Astrocyte (in vitro differentiated cells and primary cell): ENCODE measurements around the gene SRSF5. TPM values are rescaled to one million over a fixed set of nuclear protein-coding genes. Genes with fewer than 3 reads are reported as not detected.

ENCODE experiments used
- DNase-seq: peaks from one replicate; pipeline ENCODE4 v3.0.0-alpha.2; 2010; ENCODE audit warnings: low read depth
- FAIRE-seq: peaks from 2 replicates; lab custom pipeline; 2011; peaks lifted over from hg19 to GRCh38; lab: Jason Lieb, UNC
- H2AFZ ChIP-seq: 2 replicates; pipeline ENCODE4 v1.6.0; 2012; ENCODE audit warnings: low read depth, low read length, inconsistent platforms
- H3K27ac ChIP-seq: 2 replicates; pipeline ENCODE4 v1.5.1; 2011; ENCODE audit warnings: low read depth, low read length, inconsistent platforms
- H3K27me3 ChIP-seq: 2 replicates; pipeline ENCODE4 v1.6.0; 2011; ENCODE audit warnings: low read length, inconsistent platforms; ENCODE audit not compliant: insufficient read depth
- H3K36me3 ChIP-seq: 2 replicates; pipeline ENCODE4 v1.5.1; 2011; ENCODE audit warnings: low read length, inconsistent platforms; ENCODE audit not compliant: insufficient read depth
- H3K4me1 ChIP-seq: 2 replicates; pipeline ENCODE4 v1.5.1; 2011; ENCODE audit warnings: low read length, inconsistent platforms; ENCODE audit not compliant: insufficient read depth
- H3K4me2 ChIP-seq: 2 replicates; pipeline ENCODE4 v1.6.0; 2012; ENCODE audit warnings: low read length, inconsistent platforms
- H3K4me3 ChIP-seq: 2 replicates; pipeline ENCODE4 v1.5.1; 2011; ENCODE audit warnings: low read depth, mild to moderate bottlenecking, low read length, inconsistent platforms; ENCODE audit not compliant: insufficient read depth
- H3K79me2 ChIP-seq: 2 replicates; pipeline ENCODE4 v1.6.0; 2012; ENCODE audit warnings: mild to moderate bottlenecking, low read length, inconsistent platforms; ENCODE audit not compliant: insufficient read depth
- H3K9ac ChIP-seq: 2 replicates; pipeline ENCODE4 v1.6.0; 2012; ENCODE audit warnings: mild to moderate bottlenecking, low read length, inconsistent platforms
- H3K9me3 ChIP-seq: 2 replicates; pipeline ENCODE4 v1.5.1; 2012; ENCODE audit warnings: low read depth, mild to moderate bottlenecking, low read length, inconsistent platforms; ENCODE audit not compliant: insufficient read depth
- H4K20me1 ChIP-seq: 2 replicates; pipeline ENCODE4 v1.6.0; 2012; ENCODE audit warnings: low read length, inconsistent platforms; ENCODE audit not compliant: insufficient read depth
- H3K27ac Mint-ChIP-seq: one replicate; pipeline ENCODE4 v1.8.0; 2021; ENCODE audit warnings: mild to moderate bottlenecking, mixed read lengths; ENCODE audit not compliant: unreplicated experiment
- H3K27me3 Mint-ChIP-seq: one replicate; pipeline ENCODE4 v1.8.0; 2021; ENCODE audit warnings: low read depth, mixed read lengths; ENCODE audit not compliant: unreplicated experiment
- H3K36me3 Mint-ChIP-seq: one replicate; pipeline ENCODE4 v1.8.0; 2021; ENCODE audit warnings: low read depth, mixed read lengths; ENCODE audit not compliant: unreplicated experiment
- H3K4me1 Mint-ChIP-seq: one replicate; pipeline ENCODE4 v1.8.0; 2021; ENCODE audit warnings: low read depth, mixed read lengths; ENCODE audit not compliant: unreplicated experiment
- H3K4me3 Mint-ChIP-seq: one replicate; pipeline ENCODE4 v1.8.0; 2021; ENCODE audit warnings: mild to moderate bottlenecking, moderate library complexity, mixed read lengths; ENCODE audit not compliant: unreplicated experiment
- H3K9me3 Mint-ChIP-seq: one replicate; pipeline ENCODE4 v1.8.0; 2021; ENCODE audit warnings: mild to moderate bottlenecking, mixed read lengths; ENCODE audit not compliant: unreplicated experiment
- CTCF ChIP-seq: IDR thresholded peaks from 2 replicates; pipeline ENCODE4 v1.5.1; 2011; ENCODE audit warnings: low read depth, mild to moderate bottlenecking, inconsistent platforms, low read length, moderate library complexity; ENCODE audit not compliant: insufficient read depth
- EZH2 ChIP-seq: IDR thresholded peaks from 2 replicates; pipeline ENCODE4 v1.6.1; 2012; ENCODE audit warnings: mild to moderate bottlenecking, low read length, inconsistent platforms; ENCODE audit not compliant: insufficient read depth
- total RNA-seq: library from RNA; stranded (reverse); gene quantifications from 2 replicates; pipeline ENCODE4 v1.2.1, GENCODE V29; 2021

SRSF5 gene
- total RNA-seq, 1 donor from 2014 or later, result 195 TPM

GRCh38 chr14:69754487-69754886, 12.5 kb upstream of the SRSF5 start:
- TF ChIP-seq EZH2 (no peak), CTCF (no peak)
- no peaks in the 10 kb centered on the region for H3K4me1 Mint-ChIP-seq
- no peak overlapping the region for H3K27ac Mint-ChIP-seq
- Histone ChIP-seq H3K36me3 (no peaks in the 10 kb centered on the region), H3K4me1 (no peaks in the 10 kb centered on the region), H3K27ac (no peak overlapping the region), H3K4me2 (no peak overlapping the region), H3K9me3 (no peaks in the 10 kb centered on the region), H3K27me3 (no peaks in the 10 kb centered on the region), H2AFZ (no peak overlapping the region), H3K4me3 (no peak overlapping the region), H4K20me1 (no peaks in the 10 kb centered on the region), H3K9ac (no peak overlapping the region), H3K79me2 (no peaks in the 10 kb centered on the region)
- FAIRE-seq, result no peak
- no peaks in the 10 kb centered on the region for H3K9me3 Mint-ChIP-seq
- no peak overlapping the region for H3K4me3 Mint-ChIP-seq
- no peak for DNase-seq
- no peaks in the 10 kb centered on the region for H3K36me3 Mint-ChIP-seq
- peaks cover 2% of the 10 kb centered on the region for H3K27me3 Mint-ChIP-seq

DNA sequence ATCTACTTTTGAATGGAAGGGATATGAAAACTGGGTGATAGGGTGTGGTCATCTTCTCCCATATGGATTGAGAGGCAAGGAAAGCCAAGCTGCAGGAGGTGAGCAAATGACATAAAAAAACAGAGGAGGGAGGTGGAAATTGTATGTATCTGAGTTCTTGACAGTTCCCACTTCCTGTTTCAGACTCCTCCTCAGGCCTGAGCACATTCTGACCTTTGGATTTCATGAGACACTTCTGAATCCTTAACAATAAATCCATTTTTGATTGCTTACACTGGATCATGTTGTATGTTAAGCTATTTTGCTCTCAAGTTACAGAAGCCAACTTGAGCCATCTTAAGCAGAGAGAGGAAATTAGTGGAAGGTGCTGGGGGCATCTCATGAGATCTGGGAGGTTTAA, 11.6 kb upstream of the SRSF5 start:
- no peak overlapping the region for H3K4me3 Mint-ChIP-seq
- H2AFZ ChIP-seq, result no peak overlapping the region
- TF ChIP-seq CTCF, result no peak
- TF ChIP-seq EZH2, result no peak
- H3K9ac ChIP-seq, result no peak overlapping the region
- H3K4me3 ChIP-seq, result no peak overlapping the region
- H3K27ac ChIP-seq, result no peak overlapping the region
- H3K9me3 Mint-ChIP-seq, result no peaks in the 10 kb centered on the region
- no peaks in the 10 kb centered on the region for H3K4me1 Mint-ChIP-seq
- H3K36me3 ChIP-seq, result no peaks in the 10 kb centered on the region
- H3K27me3 ChIP-seq, result no peaks in the 10 kb centered on the region
- H3K9me3 ChIP-seq, result no peaks in the 10 kb centered on the region
- no peaks in the 10 kb centered on the region for H3K4me1 ChIP-seq
- H3K79me2 ChIP-seq, result no peaks in the 10 kb centered on the region
- H3K4me2 ChIP-seq, result no peak overlapping the region
- FAIRE-seq, result no peak
- H3K27ac Mint-ChIP-seq, result no peak overlapping the region
- H4K20me1 ChIP-seq, result no peaks in the 10 kb centered on the region
- no peak for DNase-seq
- H3K27me3 Mint-ChIP-seq, result peaks cover 2% of the 10 kb centered on the region
- H3K36me3 Mint-ChIP-seq, result no peaks in the 10 kb centered on the region

DNA sequence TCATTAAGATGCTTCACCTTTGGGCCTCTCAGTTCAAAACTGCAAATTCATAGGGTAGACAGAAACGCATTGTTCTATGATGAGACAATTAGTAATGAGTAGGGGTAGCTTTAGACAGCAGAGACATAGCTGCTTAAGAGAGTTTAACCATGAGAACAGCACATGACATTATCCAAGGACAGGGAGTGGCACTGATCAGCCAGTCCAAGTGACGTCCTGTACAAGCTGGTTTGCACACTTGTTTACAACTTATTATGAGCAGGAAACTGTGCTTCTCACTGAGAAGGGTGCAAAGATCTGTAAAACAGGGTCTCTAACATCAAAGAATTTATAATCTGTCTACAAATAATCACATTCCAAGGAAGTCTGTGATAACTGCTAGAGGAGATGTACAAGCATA, 11.2 kb upstream of the SRSF5 start:
- Mint-ChIP-seq H3K9me3 (peaks cover 3% of the 10 kb centered on the region), H3K4me3 (no peak overlapping the region), H3K36me3 (no peaks in the 10 kb centered on the region), H3K4me1 (no peaks in the 10 kb centered on the region), H3K27me3 (peaks cover 2% of the 10 kb centered on the region), H3K27ac (no peak overlapping the region)
- Histone ChIP-seq H3K4me1 (peaks cover 1% of the 10 kb centered on the region), H3K27me3 (no peaks in the 10 kb centered on the region), H3K9ac (no peak overlapping the region), H3K27ac (no peak overlapping the region), H3K4me2 (no peak overlapping the region), H3K9me3 (no peaks in the 10 kb centered on the region), H2AFZ (no peak overlapping the region), H4K20me1 (no peaks in the 10 kb centered on the region), H3K79me2 (no peaks in the 10 kb centered on the region), H3K36me3 (no peaks in the 10 kb centered on the region), H3K4me3 (no peak overlapping the region)
- DNase-seq (no peak), FAIRE-seq (no peak)
- TF ChIP-seq CTCF (no peak), EZH2 (no peak)
